HCT116 (cell line): ENCODE data around the gene E2F1. TPM values are rescaled to one million over a fixed set of nuclear protein-coding genes. Genes with fewer than 3 reads are reported as not detected.

Source experiments
- ATAC-seq: fragments of 200-7000 bp; cut with Tn5 transposase; 2 replicates; pipeline ENCODE4 v1.9.1; 2020; ENCODE audit warnings: mild to moderate bottlenecking, moderate library complexity
- BruUV-seq: library from RNA; stranded (reverse); fragments of 400-500 nt; replicated peaks from 2 replicates; lab custom pipeline; 2021; lab: Mats Ljungman, UMichigan
- CTCF ChIA-PET: fragments of 300-600 bp; sonication (Branson Sonifier 250); formaldehyde crosslinking; loops from one replicate; lab custom pipeline; 2021; ENCODE audit warnings: antibody characterized with exemption; lab: Charles Lee
- POLR2A ChIA-PET: fragments of 300-600, 350-600 bp; sonication (Branson Sonifier 250); formaldehyde crosslinking; loops from one replicate; lab custom pipeline; 2021; ENCODE audit warnings: antibody characterized with exemption; lab: Charles Lee
- RAD21 ChIA-PET, 2 experiments: fragments of 300-600 bp; sonication (Branson Sonifier 250); formaldehyde crosslinking; loops; one replicate each; lab custom pipeline; 2023; ENCODE audit warnings: low total read pairs in 2 of 2; ENCODE audit not compliant: uncharacterized antibody in 2 of 2, unreplicated experiment in 2 of 2, low non-redundant PET in 1 of 2; lab: Charles Lee
- DNase-seq: peaks from one replicate; pipeline ENCODE4 v3.0.0-alpha.2; 2010; ENCODE audit warnings: low read depth, low spot score
- H2AFZ ChIP-seq: fragments of 200-600 bp; shearing (Covaris generic), sonication (generic); 2 replicates; pipeline ENCODE4 v1.6.1; 2017; ENCODE audit warnings: low read depth, mixed run types, mixed read lengths, antibody characterized with exemption, low read length; ENCODE audit not compliant: poor library complexity, severe bottlenecking
- H3K27ac ChIP-seq: 2 replicates; pipeline ENCODE4 v1.5.1; 2012; ENCODE audit warnings: low read depth, low read length
- H3K27me3 ChIP-seq: fragments of 200-600 bp; sonication (generic); 2 replicates; pipeline ENCODE4 v1.6.1; 2016; ENCODE audit warnings: mixed run types, low read length, mixed read lengths; ENCODE audit not compliant: insufficient read depth
- H3K36me3 ChIP-seq, 2 experiments: fragments of 200-500 bp in 1 of 2; fragments of 200-600 bp in 1 of 2; sonication (Bioruptor generic) in 1 of 2; sonication (generic) in 1 of 2; 2 replicates each; pipeline versions ENCODE4 v1.5.1 to v1.6.1; 2014 to 2016; ENCODE audit warnings: low read length in 2 of 2, inconsistent platforms in 1 of 2, mixed read lengths in 1 of 2, mixed run types in 1 of 2; ENCODE audit not compliant: insufficient read depth in 2 of 2, control insufficient read depth in 1 of 2
- H3K4me1 ChIP-seq, 2 experiments: fragments of 200-600 bp in 1 of 2; sonication (generic) in 1 of 2; 2 replicates each; pipeline versions ENCODE4 v1.5.1 to v1.6.1; 2012 to 2017; ENCODE audit warnings: low read length in 2 of 2, inconsistent platforms in 1 of 2, mild to moderate bottlenecking in 1 of 2, mixed read lengths in 1 of 2, mixed run types in 1 of 2, moderate library complexity in 1 of 2; ENCODE audit not compliant: insufficient read depth in 2 of 2, control insufficient read depth in 1 of 2
- H3K4me2 ChIP-seq: fragments of 200-600 bp; sonication (generic); 2 replicates; pipeline ENCODE4 v1.6.1; 2017; ENCODE audit warnings: mixed run types, low read length, mixed read lengths
- H3K4me3 ChIP-seq, 2 experiments: fragments of 200-600 bp in 1 of 2; sonication (generic) in 1 of 2; replicated peaks in 1 of 2; 2 replicates each; pipeline ENCODE4 v1.5.1; 2011 to 2016; ENCODE audit warnings: low read length in 2 of 2, control low read depth in 1 of 2, low read depth in 1 of 2, mild to moderate bottlenecking in 1 of 2, mixed read lengths in 1 of 2, mixed run types in 1 of 2
- H3K79me2 ChIP-seq: fragments of 200-600 bp; sonication (generic); 2 replicates; pipeline ENCODE4 v1.6.1; 2017; ENCODE audit warnings: mild to moderate bottlenecking, mixed run types, low read length, moderate library complexity, mixed read lengths; ENCODE audit not compliant: insufficient read depth
- H3K9ac ChIP-seq: fragments of 200-600 bp; sonication (generic); 2 replicates; pipeline ENCODE4 v1.6.1; 2016; ENCODE audit warnings: low read length, mixed read lengths
- H3K9me2 ChIP-seq: fragments of 200-600 bp; sonication (generic), shearing (Covaris generic); 2 replicates; pipeline ENCODE4 v1.6.1; 2017; ENCODE audit warnings: mixed run types, mild to moderate bottlenecking, moderate library complexity; ENCODE audit not compliant: insufficient read depth
- H3K9me3 ChIP-seq, 2 experiments: fragments of 200-500 bp in 1 of 2; fragments of 200-600 bp in 1 of 2; sonication (Bioruptor generic) in 1 of 2; sonication (generic) in 1 of 2; 2 replicates each; pipeline ENCODE4 v1.6.1; 2014 to 2017; ENCODE audit warnings: low read length in 2 of 2, mixed read lengths in 2 of 2, inconsistent platforms in 1 of 2, low read depth in 1 of 2, mild to moderate bottlenecking in 1 of 2, mixed run types in 1 of 2, moderate library complexity in 1 of 2; ENCODE audit not compliant: control insufficient read depth in 1 of 2, insufficient read depth in 1 of 2
- H4K20me1 ChIP-seq: fragments of 200-600 bp; sonication (generic), shearing (Covaris generic); 2 replicates; pipeline ENCODE4 v1.6.1; 2017; ENCODE audit warnings: mixed run types, mild to moderate bottlenecking, moderate library complexity; ENCODE audit not compliant: insufficient read depth
- CBX3 ChIP-seq: IDR thresholded peaks from 2 replicates; pipeline ENCODE4 v1.6.1; 2012; ENCODE audit warnings: low read depth
- CEBPB ChIP-seq: IDR thresholded peaks from 2 replicates; pipeline ENCODE4 v1.6.1; 2012; ENCODE audit warnings: low read depth
- EGR1 ChIP-seq: IDR thresholded peaks from 2 replicates; pipeline ENCODE4 v1.6.1; 2012; ENCODE audit warnings: low read depth
- ELF1 ChIP-seq: IDR thresholded peaks from 2 replicates; pipeline ENCODE4 v1.6.1; 2012; ENCODE audit warnings: low read depth, borderline replicate concordance
- EZH2phosphoT487 ChIP-seq: fragments of 200-600 bp; IDR thresholded peaks from 2 replicates; pipeline ENCODE4 v1.6.1; 2018; ENCODE audit warnings: antibody characterized with exemption, borderline replicate concordance
- SRF ChIP-seq: IDR thresholded peaks from 2 replicates; pipeline ENCODE4 v1.6.1; 2012; ENCODE audit warnings: low read depth
- YY1 ChIP-seq: IDR thresholded peaks from 2 replicates; pipeline ENCODE4 v1.6.1; 2011; ENCODE audit warnings: low read length, low read depth, moderate library complexity, mild to moderate bottlenecking; ENCODE audit not compliant: insufficient replicate concordance; ENCODE audit errors: extremely low read depth
- ZFX ChIP-seq: fragments of 450-650 bp; IDR thresholded peaks from 2 replicates; pipeline ENCODE4 v1.6.1; 2017
- ZNF274 ChIP-seq: fragments of 200-500 bp; sonication (Bioruptor generic); IDR thresholded peaks from 2 replicates; pipeline ENCODE4 v1.6.1; 2014; ENCODE audit warnings: mild to moderate bottlenecking, low read depth, low read length, inconsistent platforms
- intact Hi-C: fragments of 100-400 bp; cut with micrococcal nuclease; formaldehyde crosslinking; loops from 2 replicates; pipeline ENCODE4 v1.10.0; 2022
- total RNA-seq: library from RNA; stranded (reverse); gene quantifications from one replicate; pipeline ENCODE4 v1.2.1, GENCODE V29; 2021; ENCODE audit not compliant: unreplicated experiment
- TF ChIP-seq, protein P1 (sequence below), 3 experiments: fragments of 200-600 bp in 1 of 3; sonication (generic) in 1 of 3; IDR thresholded peaks in 2 of 3; conservative IDR thresholded peaks in 1 of 3; 2 replicates each; pipeline ENCODE4 v1.5.1; 2012 to 2017; ENCODE audit warnings: low read depth in 2 of 3, low read length in 2 of 3, antibody characterized with exemption in 1 of 3, borderline replicate concordance in 1 of 3, control low read depth in 1 of 3, mild to moderate bottlenecking in 1 of 3, mixed read lengths in 1 of 3, mixed run types in 1 of 3, moderate library complexity in 1 of 3; ENCODE audit not compliant: insufficient read depth in 1 of 3
- TF ChIP-seq, protein P2 (sequence below): IDR thresholded peaks from 2 replicates; pipeline ENCODE4 v1.6.1; 2011; ENCODE audit warnings: mild to moderate bottlenecking, low read length, moderate library complexity; ENCODE audit not compliant: insufficient replicate concordance; ENCODE audit errors: extremely low read depth

The E2F1 gene
- total RNA-seq, 1 experiment from 2014 or later = 30.9 TPM

DNA sequence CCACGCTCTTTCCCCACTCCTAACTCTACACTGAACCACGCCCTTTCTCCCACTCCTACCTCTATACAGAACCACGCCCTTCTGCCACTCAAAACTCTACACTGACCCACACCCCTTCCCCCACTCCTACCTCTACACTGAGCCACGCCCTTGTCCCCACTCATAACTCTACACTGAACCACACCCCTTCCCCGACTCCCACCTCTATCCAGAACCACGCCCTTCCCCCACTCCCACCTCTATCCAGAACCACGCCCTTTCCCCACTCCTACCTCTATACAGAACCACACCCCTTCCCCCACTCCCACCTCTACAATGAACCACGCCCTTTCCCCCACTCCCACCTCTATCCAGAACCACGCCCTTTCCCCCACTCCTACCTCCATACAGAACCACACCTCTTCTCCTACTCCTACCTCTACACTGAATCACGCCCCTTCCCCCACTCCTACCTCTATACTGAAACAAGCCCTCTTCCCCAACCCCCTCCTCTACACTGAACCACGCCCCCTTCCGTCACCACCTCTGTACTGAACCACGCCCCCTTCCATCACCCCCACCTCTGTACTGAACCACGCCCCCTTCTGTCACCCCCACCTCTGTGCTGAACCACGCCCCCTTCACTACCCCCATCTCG lies 23.8 kb upstream of the E2F1 start:
- Histone ChIP-seq H3K4me2 (peak overlapping the region; percentile 38), H3K79me2 (no peaks in the 10 kb centered on the region), H3K27ac (no peak overlapping the region), H4K20me1 (no peaks in the 10 kb centered on the region), H3K9ac (no peak overlapping the region), H3K4me3 (no peak overlapping the region), H3K9me2 (no peaks in the 10 kb centered on the region), H3K4me1 (peaks cover 4 to 23% of the 10 kb centered on the region in 2 experiments; a peak in 3 of 4 replicates), H3K36me3 (0 out of 4 replicates have a peak, but pooled peaks cover 0 to 5% of the 10 kb centered on the region in 2 experiments), H2AFZ (no peak overlapping the region), H3K9me3 (no peaks in the 10 kb centered on the region), H3K27me3 (no peaks in the 10 kb centered on the region)
- POLR2A ChIA-PET = no interaction called here
- DNase-seq (no peak), ATAC-seq (peak; percentile 58)
- CTCF ChIA-PET = no interaction called here
- no TSS peak for BruUV-seq
- RAD21 ChIA-PET = no interaction called here
- intact Hi-C loops = loop anchor here (5.0 kb wide), 1 partner anchor 963 kb away; no protein-coding TSS in a partner anchor
- no peak for TF ChIP-seq CEBPB

DNA sequence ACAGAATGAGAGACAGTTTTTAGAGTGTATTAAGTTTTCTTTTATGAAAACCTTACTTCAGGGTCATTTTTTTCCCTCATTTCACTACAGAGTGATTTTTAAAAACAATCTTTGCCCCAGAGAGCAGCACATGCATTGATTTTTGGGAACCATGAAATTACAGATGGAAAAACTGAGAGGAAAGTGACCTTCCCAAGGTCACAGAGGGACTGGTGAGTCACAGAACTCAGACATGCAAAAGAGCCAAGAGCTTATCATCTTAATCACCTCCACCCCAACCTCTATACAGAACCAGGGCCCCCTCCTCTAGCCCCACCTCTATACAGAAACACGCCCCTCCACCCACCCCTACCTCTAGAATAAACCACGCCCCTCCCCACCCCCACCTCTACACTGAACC lies 23.2 kb upstream of the E2F1 start:
- Histone ChIP-seq H3K27me3 (no peaks in the 10 kb centered on the region), H3K9ac (no peak overlapping the region), H3K9me3 (no peaks in the 10 kb centered on the region), H2AFZ (no peak overlapping the region), H3K9me2 (no peaks in the 10 kb centered on the region), H3K4me1 (peaks cover 4 to 27% of the 10 kb centered on the region in 2 experiments), H3K79me2 (no peaks in the 10 kb centered on the region), H3K36me3 (0 out of 4 replicates have a peak, but pooled peaks cover 0 to 5% of the 10 kb centered on the region in 2 experiments), H3K4me3 (no peak overlapping the region), H3K4me2 (peak overlapping the region; percentile 38; the same call in 1 of the 2 replicates), H4K20me1 (no peaks in the 10 kb centered on the region), H3K27ac (no peak overlapping the region)
- DNase-seq (no peak), ATAC-seq (peak; percentile 70)
- intact Hi-C loops = loop anchor here (5.0 kb wide), 1 partner anchor 962 kb away; no protein-coding TSS in a partner anchor
- ChIA-PET CTCF (no interaction called here), RAD21 (no interaction called here), POLR2A (no interaction called here)
- no TSS peak for BruUV-seq
- TF ChIP-seq YY1 = no peak
- no peak for TF ChIP-seq ELF1
- no peak for TF ChIP-seq EZH2phosphoT487
- TF ChIP-seq ZNF274 = no peak
- TF ChIP-seq CEBPB = no peak
- TF ChIP-seq EGR1 = no peak
- TF ChIP-seq, protein P1, sequence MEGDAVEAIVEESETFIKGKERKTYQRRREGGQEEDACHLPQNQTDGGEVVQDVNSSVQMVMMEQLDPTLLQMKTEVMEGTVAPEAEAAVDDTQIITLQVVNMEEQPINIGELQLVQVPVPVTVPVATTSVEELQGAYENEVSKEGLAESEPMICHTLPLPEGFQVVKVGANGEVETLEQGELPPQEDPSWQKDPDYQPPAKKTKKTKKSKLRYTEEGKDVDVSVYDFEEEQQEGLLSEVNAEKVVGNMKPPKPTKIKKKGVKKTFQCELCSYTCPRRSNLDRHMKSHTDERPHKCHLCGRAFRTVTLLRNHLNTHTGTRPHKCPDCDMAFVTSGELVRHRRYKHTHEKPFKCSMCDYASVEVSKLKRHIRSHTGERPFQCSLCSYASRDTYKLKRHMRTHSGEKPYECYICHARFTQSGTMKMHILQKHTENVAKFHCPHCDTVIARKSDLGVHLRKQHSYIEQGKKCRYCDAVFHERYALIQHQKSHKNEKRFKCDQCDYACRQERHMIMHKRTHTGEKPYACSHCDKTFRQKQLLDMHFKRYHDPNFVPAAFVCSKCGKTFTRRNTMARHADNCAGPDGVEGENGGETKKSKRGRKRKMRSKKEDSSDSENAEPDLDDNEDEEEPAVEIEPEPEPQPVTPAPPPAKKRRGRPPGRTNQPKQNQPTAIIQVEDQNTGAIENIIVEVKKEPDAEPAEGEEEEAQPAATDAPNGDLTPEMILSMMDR (IDR thresholded peaks at IDR 0.05 in 2 of 3, conservative IDR thresholded peaks at IDR 0.05 in 1 of 3; ENCODE audit: borderline replicate concordance in 1 of 3, insufficient read depth in 1 of 3, low read depth in 2 of 3, low read length in 2 of 3) = no peak
- no peak for TF ChIP-seq SRF
- no peak for TF ChIP-seq ZFX
- no peak for TF ChIP-seq CBX3
- TF ChIP-seq, protein P2, sequence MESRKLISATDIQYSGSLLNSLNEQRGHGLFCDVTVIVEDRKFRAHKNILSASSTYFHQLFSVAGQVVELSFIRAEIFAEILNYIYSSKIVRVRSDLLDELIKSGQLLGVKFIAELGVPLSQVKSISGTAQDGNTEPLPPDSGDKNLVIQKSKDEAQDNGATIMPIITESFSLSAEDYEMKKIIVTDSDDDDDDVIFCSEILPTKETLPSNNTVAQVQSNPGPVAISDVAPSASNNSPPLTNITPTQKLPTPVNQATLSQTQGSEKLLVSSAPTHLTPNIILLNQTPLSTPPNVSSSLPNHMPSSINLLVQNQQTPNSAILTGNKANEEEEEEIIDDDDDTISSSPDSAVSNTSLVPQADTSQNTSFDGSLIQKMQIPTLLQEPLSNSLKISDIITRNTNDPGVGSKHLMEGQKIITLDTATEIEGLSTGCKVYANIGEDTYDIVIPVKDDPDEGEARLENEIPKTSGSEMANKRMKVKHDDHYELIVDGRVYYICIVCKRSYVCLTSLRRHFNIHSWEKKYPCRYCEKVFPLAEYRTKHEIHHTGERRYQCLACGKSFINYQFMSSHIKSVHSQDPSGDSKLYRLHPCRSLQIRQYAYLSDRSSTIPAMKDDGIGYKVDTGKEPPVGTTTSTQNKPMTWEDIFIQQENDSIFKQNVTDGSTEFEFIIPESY = no peak
